ENCODE measurements around the gene TBX6. TPM values are rescaled to one million over a fixed set of nuclear protein-coding genes. Genes with fewer than 3 reads are reported as not detected.

Gene TBX6
- total RNA-seq = 1.4 TPM in 1 of 2 replicates, not detected in the other

GRCh38 chr16:30091474-30092372 lies at the start of gene TBX6:
TBX6 (minus strand) TSS chr16:30091924; CDS start chr16:30091193, 731 bp downstream.

GRCh38 chr16:30113031-30113710 lies 21.4 kb upstream of the TBX6 start, which contains the start of gene GDPD3:
GDPD3 (minus strand) TSS chr16:30113537; CDS start chr16:30113478, 59 bp downstream.

GRCh38 chr16:30096105-30096861 lies 4.6 kb upstream of the TBX6 start, which contains the start of gene YPEL3:
YPEL3 (minus strand) TSS chr16:30096213; CDS start chr16:30095482, 731 bp downstream.

GRCh38 chr16:30075503-30076275 lies 16.0 kb downstream of the TBX6 start, which contains the start of gene PPP4C:
PPP4C (plus strand) TSS chr16:30075994; CDS start chr16:30076378, 384 bp downstream.

GRCh38 chr16:30065102-30065942 lies 26.4 kb downstream of the TBX6 start, which contains the start of gene ALDOA:
ALDOA (plus strand) TSS chr16:30065760; CDS start chr16:30066898, 1,138 bp downstream.

Other genes with a start within 250 kb of the TBX6 start
- gene CDIPT, start 228.7 kb downstream of the TBX6 start, total RNA-seq = 94.5 and 128 TPM in 2 replicates
- gene SEZ6L2, start 192.4 kb downstream of the TBX6 start, total RNA-seq = 13.0 and 66.6 TPM in 2 replicates
- gene ASPHD1, start 191.4 kb downstream of the TBX6 start, total RNA-seq = 13.9 and 25.9 TPM in 2 replicates
- 11.4 and 12.5 TPM in 2 replicates for gene KCTD13, start 165.7 kb downstream of the TBX6 start, total RNA-seq
- 89.3 and 173 TPM in 2 replicates for gene TMEM219, start 129.8 kb downstream of the TBX6 start, total RNA-seq
- gene TAOK2, start 118.1 kb downstream of the TBX6 start, total RNA-seq = 32.3 and 39.7 TPM in 2 replicates
- 5.7 and 21.7 TPM in 2 replicates for gene HIRIP3, start 96.3 kb downstream of the TBX6 start, total RNA-seq
- gene INO80E, start 95.7 kb downstream of the TBX6 start, total RNA-seq = 39.2 and 97.6 TPM in 2 replicates
- gene DOC2A, start 80.9 kb downstream of the TBX6 start, total RNA-seq = 0.49 and 0.76 TPM in 2 replicates
- not detected in 2 replicates for gene C16orf92, start 68.7 kb downstream of the TBX6 start, total RNA-seq
- gene TLCD3B, start 60.7 kb downstream of the TBX6 start, total RNA-seq = 0.13 and 0.98 TPM in 2 replicates
- gene ALDOA, start 26.2 kb downstream of the TBX6 start, total RNA-seq = 908 and 1,156 TPM in 2 replicates
- gene PPP4C, start 15.9 kb downstream of the TBX6 start, total RNA-seq = 111 and 141 TPM in 2 replicates
- gene YPEL3, start 4.3 kb upstream of the TBX6 start, total RNA-seq = 17.4 and 95.1 TPM in 2 replicates
- 0.16 and 0.76 TPM in 2 replicates for gene GDPD3, start 21.6 kb upstream of the TBX6 start, total RNA-seq
- gene MAPK3, start 31.3 kb upstream of the TBX6 start, total RNA-seq = 35.7 and 64.1 TPM in 2 replicates
- 3.0 and 10.1 TPM in 2 replicates for gene CORO1A, start 91.7 kb upstream of the TBX6 start, total RNA-seq
- gene BOLA2B, start 101.7 kb upstream of the TBX6 start, total RNA-seq = 122 and 439 TPM in 2 replicates
- gene SLX1A, start 102.0 kb upstream of the TBX6 start, total RNA-seq = 92.7 and 110 TPM in 2 replicates
- 2.8 and 7.6 TPM in 2 replicates for gene SULT1A3, start 107.3 kb upstream of the TBX6 start, total RNA-seq
- gene NPIPB13, start 156.6 kb upstream of the TBX6 start, total RNA-seq = 0.63 and 2.9 TPM in 2 replicates